Astrocyte (in vitro differentiated cells and primary cell): Measurements from ENCODE around the gene CACHD1.

ENCODE experiments used
- CTCF ChIP-seq: IDR thresholded peaks from 2 replicates; pipeline ENCODE4 v1.5.1; 2011; ENCODE audit warnings: low read depth, mild to moderate bottlenecking, inconsistent platforms, low read length, moderate library complexity; ENCODE audit not compliant: insufficient read depth
- EZH2 ChIP-seq: IDR thresholded peaks from 2 replicates; pipeline ENCODE4 v1.6.1; 2012; ENCODE audit warnings: mild to moderate bottlenecking, low read length, inconsistent platforms; ENCODE audit not compliant: insufficient read depth

DNA sequence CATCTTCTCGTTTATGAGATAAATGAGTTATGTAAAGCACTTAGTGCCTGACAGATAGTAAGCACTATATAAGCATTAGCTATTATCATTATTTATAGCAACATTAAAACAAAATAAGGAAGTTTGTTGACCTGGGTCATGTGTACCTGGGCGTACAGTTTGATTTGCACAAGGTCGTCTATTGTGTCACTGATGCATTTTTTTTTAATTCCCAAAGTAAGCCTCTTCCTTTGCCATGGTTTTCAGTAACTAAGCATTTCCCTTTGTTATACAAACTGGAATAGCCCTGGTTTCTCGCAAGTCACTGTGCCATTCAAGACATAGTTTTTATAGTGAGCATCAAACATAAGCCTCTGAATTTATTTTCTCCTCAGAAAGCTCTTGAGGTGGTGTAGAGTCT, 72.2 kb downstream of the CACHD1 start:
- TF ChIP-seq CTCF (no peak), EZH2 (no peak)
